Sigmoid colon (tissue), 7 donors: ENCODE results near the gene SLC35A1. TPM values are rescaled to one million over a fixed set of nuclear protein-coding genes. Genes with fewer than 3 reads are reported as not detected.

ENCODE experiments used
- DNase-seq: peaks from one replicate; pipeline ENCODE4 v3.0.0-alpha.2; 2019
- H3K27ac ChIP-seq, 4 donors: fragments of 200-600 bp; sonication (generic); one replicate each; pipeline ENCODE4 v1.5.1; 2016 to 2019; ENCODE audit warnings: mild to moderate bottlenecking in 1 of 4
- H3K27me3 ChIP-seq, 3 donors: fragments of 200-600 bp; sonication (generic); one replicate each; pipeline ENCODE4 v1.5.1; 2019; ENCODE audit warnings: mild to moderate bottlenecking in 1 of 3
- H3K36me3 ChIP-seq, 4 donors: fragments of 200-600 bp; sonication (generic); one replicate each; pipeline ENCODE4 v1.5.1; 2016 to 2019
- H3K4me1 ChIP-seq, 4 donors: fragments of 200-600 bp; sonication (generic); one replicate each; pipeline ENCODE4 v1.5.1; 2017 to 2019
- H3K4me3 ChIP-seq, 4 donors: fragments of 200-600 bp; sonication (generic); one replicate each; pipeline ENCODE4 v1.5.1; 2017 to 2019; ENCODE audit warnings: mild to moderate bottlenecking in 2 of 4, moderate library complexity in 1 of 4
- H3K9me3 ChIP-seq, 4 donors: fragments of 200-600 bp in 3 of 4; sonication (generic) in 3 of 4; one replicate each; pipeline versions ENCODE4 v1.5.1 to v1.6.1; 2013 to 2019
- EP300 ChIP-seq, 4 donors: sonication (generic); formaldehyde crosslinking; IDR thresholded peaks; one replicate each; pipeline ENCODE4 v1.6.1; 2017; ENCODE audit warnings: antibody characterized with exemption in 4 of 4
- POLR2A ChIP-seq, 2 donors: fragments of 450-650 bp; IDR thresholded peaks; one replicate each; pipeline ENCODE4 v1.6.1; 2016; ENCODE audit warnings: antibody characterized with exemption in 2 of 2, mild to moderate bottlenecking in 2 of 2, moderate library complexity in 2 of 2
- POLR2AphosphoS5 ChIP-seq, 4 donors: sonication (generic); formaldehyde crosslinking; IDR thresholded peaks; one replicate each; pipeline ENCODE4 v1.6.1; 2017; ENCODE audit warnings: antibody characterized with exemption in 4 of 4
- WGBS, 2 donors: extraction: QIAGEN DNeasy Blood & Tissue Kit; methylation state at CpG; one replicate each; pipeline ENCODE4 v1.1.7; 2013; 5-methylcytosine and 5-hydroxymethylcytosine counted together
- intact Hi-C: fragments of 100-400 bp; cut with DNase I; formaldehyde crosslinking; loops from one replicate; pipeline ENCODE4 v1.15.1; 2023
- polyA plus RNA-seq, 3 donors: library from polyadenylated mRNA; stranded (reverse); fragments of 200-250 nt; gene quantifications; one replicate each; pipeline ENCODE4 v1.2.3, GENCODE V29; 2013
- small RNA-seq, 3 donors: library from RNA; depleted of rRNA; stranded (forward); fragments of <200 nt; gene quantifications; one replicate each; pipeline ENCODE3, GENCODE V24; 2016
- total RNA-seq, 4 donors: library from RNA; depleted of rRNA; stranded (reverse); fragments of >200 nt; gene quantifications; one replicate each; pipeline ENCODE4 v1.1.0, GENCODE V29; 2016
- TF ChIP-seq, protein P1 (sequence below), 4 experiments: fragments of 450-650 bp in 3 of 4; fragments of 200-600 bp in 1 of 4; IDR thresholded peaks; one replicate each; pipeline ENCODE4 v1.5.1; 2016 to 2019; ENCODE audit warnings: antibody characterized with exemption in 4 of 4, mild to moderate bottlenecking in 3 of 4, moderate library complexity in 2 of 4
- donor health status: healthy with polysubstance abuse.
- donor health status: Bipolar disorder and iron deficiency.
- donor health status: healthy.

SLC35A1 gene
- total and polyA plus RNA-seq, 7 donors, result 14.6 to 22.5 (median 17.7) TPM

DNA sequence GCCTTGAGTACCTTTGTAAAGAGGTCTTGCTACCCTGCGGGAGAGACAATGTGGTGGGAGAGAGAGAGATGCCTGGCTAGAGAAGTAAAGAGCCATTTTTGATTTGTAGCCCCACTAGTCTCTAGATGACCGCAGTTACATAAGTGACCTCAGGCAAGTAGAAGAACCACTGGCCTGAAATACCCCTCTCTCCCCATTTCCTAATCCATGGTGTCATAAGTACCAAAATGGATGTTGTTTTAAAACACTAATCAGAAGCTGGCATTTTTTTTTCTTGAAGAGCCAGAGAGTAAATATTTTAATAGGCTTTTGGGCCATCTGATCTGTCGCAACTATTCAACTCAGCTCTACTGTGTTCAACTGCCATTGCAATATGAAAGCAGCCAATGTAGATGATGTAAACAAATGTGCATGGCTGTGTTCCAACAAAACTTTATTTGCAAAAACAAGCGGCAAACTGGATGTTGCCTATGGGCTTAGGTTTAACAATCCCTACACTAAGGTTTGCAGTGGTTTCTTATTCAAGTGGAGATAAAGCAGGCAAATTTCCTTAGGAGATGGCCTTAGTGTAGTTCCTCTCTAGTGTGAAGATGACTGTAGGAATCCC, 80.5 kb downstream of the SLC35A1 start:
- DNase-seq, result no peak
- no peaks in the 10 kb centered on the region for H3K27me3 ChIP-seq
- WGBS, 2 donors, result 93 to 97% methylated on average over 4 of the region's 4 CpGs
- H3K36me3 ChIP-seq, result peaks cover 0 to 54% (median 7%) of the 10 kb centered on the region in 4 donors
- TF ChIP-seq POLR2AphosphoS5 (IDR thresholded peaks at IDR 0.05), result no peak
- no peak for TF ChIP-seq EP300 (IDR thresholded peaks at IDR 0.05)
- no peak for TF ChIP-seq POLR2A (IDR thresholded peaks at IDR 0.05)
- TF ChIP-seq, protein P1, sequence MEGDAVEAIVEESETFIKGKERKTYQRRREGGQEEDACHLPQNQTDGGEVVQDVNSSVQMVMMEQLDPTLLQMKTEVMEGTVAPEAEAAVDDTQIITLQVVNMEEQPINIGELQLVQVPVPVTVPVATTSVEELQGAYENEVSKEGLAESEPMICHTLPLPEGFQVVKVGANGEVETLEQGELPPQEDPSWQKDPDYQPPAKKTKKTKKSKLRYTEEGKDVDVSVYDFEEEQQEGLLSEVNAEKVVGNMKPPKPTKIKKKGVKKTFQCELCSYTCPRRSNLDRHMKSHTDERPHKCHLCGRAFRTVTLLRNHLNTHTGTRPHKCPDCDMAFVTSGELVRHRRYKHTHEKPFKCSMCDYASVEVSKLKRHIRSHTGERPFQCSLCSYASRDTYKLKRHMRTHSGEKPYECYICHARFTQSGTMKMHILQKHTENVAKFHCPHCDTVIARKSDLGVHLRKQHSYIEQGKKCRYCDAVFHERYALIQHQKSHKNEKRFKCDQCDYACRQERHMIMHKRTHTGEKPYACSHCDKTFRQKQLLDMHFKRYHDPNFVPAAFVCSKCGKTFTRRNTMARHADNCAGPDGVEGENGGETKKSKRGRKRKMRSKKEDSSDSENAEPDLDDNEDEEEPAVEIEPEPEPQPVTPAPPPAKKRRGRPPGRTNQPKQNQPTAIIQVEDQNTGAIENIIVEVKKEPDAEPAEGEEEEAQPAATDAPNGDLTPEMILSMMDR (IDR thresholded peaks at IDR 0.05), result no peak
- intact Hi-C loops, result no loop called here
- no peaks in the 10 kb centered on the region for H3K9me3 ChIP-seq
- no peak overlapping the region for H3K27ac ChIP-seq
- H3K4me1 ChIP-seq, result no peaks in the 10 kb centered on the region
- H3K4me3 ChIP-seq, result no peak overlapping the region

DNA sequence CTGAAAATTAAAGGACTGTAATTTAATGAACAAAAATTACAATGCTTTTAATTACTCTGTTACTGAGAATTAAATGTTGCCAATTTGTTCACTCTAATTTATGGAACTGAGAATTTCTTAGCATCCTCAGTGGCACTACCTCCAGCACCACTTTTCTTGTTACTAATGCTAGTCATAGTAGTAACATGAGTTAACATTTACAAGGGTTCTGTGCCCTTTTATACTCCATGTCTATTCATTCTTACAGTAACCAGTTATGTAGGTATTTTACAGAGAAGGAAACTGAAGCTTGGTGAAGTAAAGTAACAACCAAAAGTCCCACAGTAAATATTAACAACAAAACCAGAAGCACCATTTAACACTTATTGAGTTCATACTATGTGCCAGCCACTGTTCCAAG, 82.7 kb downstream of the SLC35A1 start:
- DNase-seq, result no peak
- Histone ChIP-seq H3K4me1 (no peaks in the 10 kb centered on the region), H3K4me3 (no peak overlapping the region), H3K27ac (no peak overlapping the region), H3K36me3 (peaks cover 0 to 64% (median 10%) of the 10 kb centered on the region in 4 donors), H3K27me3 (no peaks in the 10 kb centered on the region), H3K9me3 (no peaks in the 10 kb centered on the region)
- TF ChIP-seq EP300 (IDR thresholded peaks at IDR 0.05) (no peak), POLR2A (IDR thresholded peaks at IDR 0.05) (no peak), POLR2AphosphoS5 (IDR thresholded peaks at IDR 0.05) (no peak)
- TF ChIP-seq, protein P1 (IDR thresholded peaks at IDR 0.05), result no peak
- intact Hi-C loops, result no loop called here

DNA sequence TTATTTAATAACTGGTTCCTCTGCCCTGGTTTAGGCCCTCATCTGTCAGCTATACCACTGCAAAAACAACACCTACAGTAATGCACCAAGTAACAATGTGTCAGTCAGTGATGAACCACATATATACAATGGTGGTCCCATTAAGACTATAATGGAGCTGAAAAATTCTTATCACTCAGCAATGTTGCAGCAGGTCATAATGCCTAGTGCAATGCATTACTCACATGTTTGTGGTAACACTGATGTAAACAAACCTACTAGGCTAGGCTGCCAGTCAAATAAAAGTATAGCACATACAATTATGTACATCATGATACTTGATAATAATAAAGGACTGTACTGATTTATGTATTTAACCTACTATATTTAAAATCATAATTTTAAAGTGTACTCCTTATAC, 85.7 kb downstream of the SLC35A1 start:
- Histone ChIP-seq H3K9me3 (no peaks in the 10 kb centered on the region), H3K36me3 (peaks cover 4 to 71% (median 18%) of the 10 kb centered on the region in 4 donors), H3K27me3 (no peaks in the 10 kb centered on the region), H3K4me3 (no peak overlapping the region), H3K27ac (no peak overlapping the region), H3K4me1 (peaks cover 0 to 5% (median 0%) of the 10 kb centered on the region in 4 donors)
- TF ChIP-seq POLR2A (IDR thresholded peaks at IDR 0.05) (no peak), POLR2AphosphoS5 (IDR thresholded peaks at IDR 0.05) (no peak), EP300 (IDR thresholded peaks at IDR 0.05) (no peak)
- TF ChIP-seq, protein P1 (IDR thresholded peaks at IDR 0.05), result no peak
- no peak for DNase-seq
- intact Hi-C loops, result no loop called here

DNA sequence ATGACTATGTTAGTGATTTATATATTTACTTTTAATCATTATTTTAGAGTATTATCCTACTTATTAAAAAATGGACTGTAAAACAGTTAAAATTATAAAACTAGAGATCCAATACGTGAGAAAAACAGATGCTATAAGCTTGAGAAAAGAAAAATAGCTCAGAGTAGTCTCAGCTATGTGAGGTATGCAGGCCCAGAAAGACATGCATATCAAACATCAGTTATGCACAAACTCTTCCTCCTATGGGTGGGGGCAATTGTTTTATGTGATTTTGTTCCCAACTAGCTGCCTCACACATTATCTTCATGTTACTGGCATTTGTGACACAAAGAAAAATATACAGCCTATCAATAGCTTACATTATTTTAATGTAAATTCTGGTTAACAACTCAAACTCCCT, 88.2 kb downstream of the SLC35A1 start:
- peaks cover 0 to 59% (median 18%) of the 10 kb centered on the region in 4 donors for H3K36me3 ChIP-seq
- intact Hi-C loops, result no loop called here
- WGBS, 2 donors, result 84 to 94% methylated on average over 1 of the region's 1 CpG
- DNase-seq, result no peak
- H3K4me1 ChIP-seq, result peaks cover 0 to 5% (median 0%) of the 10 kb centered on the region in 4 donors
- TF ChIP-seq POLR2A (IDR thresholded peaks at IDR 0.05) (no peak), POLR2AphosphoS5 (IDR thresholded peaks at IDR 0.05) (no peak), EP300 (IDR thresholded peaks at IDR 0.05) (no peak)
- TF ChIP-seq, protein P1 (IDR thresholded peaks at IDR 0.05), result no peak
- no peaks in the 10 kb centered on the region for H3K9me3 ChIP-seq
- no peak overlapping the region for H3K27ac ChIP-seq
- H3K27me3 ChIP-seq, result no peaks in the 10 kb centered on the region
- no peak overlapping the region for H3K4me3 ChIP-seq

Small RNA genes lying within 50 kb of the gene (small RNA-seq; reads per million reads assigned to genes)
- 0 reads per million in 3 donors for gene AL049697.2
- 0 reads per million in 3 donors for gene RNU6-444P

Other genes with a start within 250 kb of the SLC35A1 start
- 10 to 100 TPM in 3 of 4 donors, 1 to 10 TPM in 1; 6.1 to 16.8 (median 12.0) TPM for gene SMIM8, start 150.4 kb upstream of the SLC35A1 start, total RNA-seq
- gene SMIM8, start 150.4 kb upstream of the SLC35A1 start, polyA plus RNA-seq, result 1 to 10 TPM; 4.2 to 5.8 (median 4.8) TPM
- gene GJB7, start 143.7 kb upstream of the SLC35A1 start, total RNA-seq, result not detected
- gene GJB7, start 143.7 kb upstream of the SLC35A1 start, polyA plus RNA-seq, result not detected
- 1 to 10 TPM; 1.2 to 3.3 (median 3.0) TPM for gene C6orf163, start 128.2 kb upstream of the SLC35A1 start, total RNA-seq
- under 1 TPM in 1 of 3 donors, not detected in 2; 0.71 TPM for gene C6orf163, start 128.2 kb upstream of the SLC35A1 start, polyA plus RNA-seq
- under 1 TPM in 3 of 4 donors, not detected in 1; 0.14 to 0.36 (median 0.33) TPM for gene CFAP206, start 65.0 kb upstream of the SLC35A1 start, total RNA-seq
- under 1 TPM in 1 of 3 donors, not detected in 2; 0.04 TPM for gene CFAP206, start 65.0 kb upstream of the SLC35A1 start, polyA plus RNA-seq
- gene RARS2, start 117.0 kb downstream of the SLC35A1 start, total RNA-seq, result 10 to 100 TPM; 20.5 to 26.5 (median 20.6) TPM
- gene RARS2, start 117.0 kb downstream of the SLC35A1 start, polyA plus RNA-seq, result 10 to 100 TPM; 18.3 to 34.2 (median 31.7) TPM
- 10 to 100 TPM; 17.5 to 27.6 (median 23.7) TPM for gene ORC3, start 117.2 kb downstream of the SLC35A1 start, total RNA-seq
- gene ORC3, start 117.2 kb downstream of the SLC35A1 start, polyA plus RNA-seq, result 10 to 100 TPM; 10.2 to 11.8 (median 10.3) TPM
- gene AKIRIN2, start 229.3 kb downstream of the SLC35A1 start, total RNA-seq, result 10 to 100 TPM; 16.6 to 20.8 (median 19.1) TPM
- gene AKIRIN2, start 229.3 kb downstream of the SLC35A1 start, polyA plus RNA-seq, result 10 to 100 TPM; 17.4 to 40.2 (median 19.4) TPM